Measurements from ENCODE around the gene VPS8. TPM values are rescaled to one million over a fixed set of nuclear protein-coding genes. Genes with fewer than 3 reads are reported as not detected.

Gene VPS8
- total and polyA plus RNA-seq, 4 donors = 4.2 to 34.9 (median 22.9) TPM

DNA sequence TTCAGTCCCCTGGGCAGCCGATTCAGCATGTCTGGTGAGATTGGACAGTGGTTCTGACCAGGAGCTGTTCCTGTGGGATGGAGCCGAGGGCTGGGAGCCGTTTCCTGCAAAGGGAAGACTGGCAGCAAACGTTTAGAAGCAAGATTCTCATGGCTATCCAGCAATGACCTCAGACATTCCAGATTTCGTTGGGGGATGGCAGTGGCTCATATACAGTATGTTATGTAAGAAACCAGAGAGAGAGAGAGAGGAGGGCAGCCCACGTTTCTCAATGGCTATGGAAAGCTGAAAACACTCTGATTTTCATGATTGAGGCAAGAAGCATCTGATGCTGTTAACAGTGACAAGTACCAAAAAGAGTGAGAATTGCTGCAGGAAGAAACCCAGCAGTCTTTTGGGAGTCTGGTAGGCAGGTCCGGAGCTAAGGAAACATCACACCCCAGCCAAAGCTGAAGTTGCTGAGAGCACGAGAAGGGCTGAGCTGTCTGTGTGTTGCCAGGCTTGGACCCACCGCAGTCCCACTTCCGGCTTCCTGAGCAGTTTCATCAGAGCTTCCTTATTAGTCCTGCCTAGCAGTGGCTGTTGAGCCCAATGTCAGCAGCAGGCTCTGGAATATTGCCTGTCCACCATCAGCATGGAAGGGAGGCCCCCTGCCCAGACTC is 25.6 kb upstream of the VPS8 start:
- H3K27me3 ChIP-seq (ENCODE audit: control insufficient read depth in 4 of 4, insufficient read depth in 4 of 4, low read length in 3 of 4) = no peaks in the 10 kb centered on the region
- no peak for DNase-seq (ENCODE audit: low spot score)
- no peaks in the 10 kb centered on the region for H3K36me3 ChIP-seq (ENCODE audit: control insufficient read depth in 4 of 4, insufficient read depth in 3 of 4, low read depth in 1 of 4, low read length in 3 of 4)

GRCh38 chr3:184788751-184789150 is 23.2 kb upstream of the VPS8 start:
- WGBS = 89% methylated on average over 4 of the region's 4 CpGs
- no peak for TF ChIP-seq FOXA1 (IDR thresholded peaks at IDR 0.05)
- TF ChIP-seq, protein P1, sequence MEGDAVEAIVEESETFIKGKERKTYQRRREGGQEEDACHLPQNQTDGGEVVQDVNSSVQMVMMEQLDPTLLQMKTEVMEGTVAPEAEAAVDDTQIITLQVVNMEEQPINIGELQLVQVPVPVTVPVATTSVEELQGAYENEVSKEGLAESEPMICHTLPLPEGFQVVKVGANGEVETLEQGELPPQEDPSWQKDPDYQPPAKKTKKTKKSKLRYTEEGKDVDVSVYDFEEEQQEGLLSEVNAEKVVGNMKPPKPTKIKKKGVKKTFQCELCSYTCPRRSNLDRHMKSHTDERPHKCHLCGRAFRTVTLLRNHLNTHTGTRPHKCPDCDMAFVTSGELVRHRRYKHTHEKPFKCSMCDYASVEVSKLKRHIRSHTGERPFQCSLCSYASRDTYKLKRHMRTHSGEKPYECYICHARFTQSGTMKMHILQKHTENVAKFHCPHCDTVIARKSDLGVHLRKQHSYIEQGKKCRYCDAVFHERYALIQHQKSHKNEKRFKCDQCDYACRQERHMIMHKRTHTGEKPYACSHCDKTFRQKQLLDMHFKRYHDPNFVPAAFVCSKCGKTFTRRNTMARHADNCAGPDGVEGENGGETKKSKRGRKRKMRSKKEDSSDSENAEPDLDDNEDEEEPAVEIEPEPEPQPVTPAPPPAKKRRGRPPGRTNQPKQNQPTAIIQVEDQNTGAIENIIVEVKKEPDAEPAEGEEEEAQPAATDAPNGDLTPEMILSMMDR (IDR thresholded peaks at IDR 0.05; ENCODE audit: low read depth, low read length, missing input control) = no peak
- no peak for TF ChIP-seq HNF4G (IDR thresholded peaks at IDR 0.05)
- TF ChIP-seq SP1 (IDR thresholded peaks at IDR 0.05) = no peak
- TF ChIP-seq TAF1 (conservative IDR thresholded peaks at IDR 0.05) = no peak
- TF ChIP-seq, protein P2, sequence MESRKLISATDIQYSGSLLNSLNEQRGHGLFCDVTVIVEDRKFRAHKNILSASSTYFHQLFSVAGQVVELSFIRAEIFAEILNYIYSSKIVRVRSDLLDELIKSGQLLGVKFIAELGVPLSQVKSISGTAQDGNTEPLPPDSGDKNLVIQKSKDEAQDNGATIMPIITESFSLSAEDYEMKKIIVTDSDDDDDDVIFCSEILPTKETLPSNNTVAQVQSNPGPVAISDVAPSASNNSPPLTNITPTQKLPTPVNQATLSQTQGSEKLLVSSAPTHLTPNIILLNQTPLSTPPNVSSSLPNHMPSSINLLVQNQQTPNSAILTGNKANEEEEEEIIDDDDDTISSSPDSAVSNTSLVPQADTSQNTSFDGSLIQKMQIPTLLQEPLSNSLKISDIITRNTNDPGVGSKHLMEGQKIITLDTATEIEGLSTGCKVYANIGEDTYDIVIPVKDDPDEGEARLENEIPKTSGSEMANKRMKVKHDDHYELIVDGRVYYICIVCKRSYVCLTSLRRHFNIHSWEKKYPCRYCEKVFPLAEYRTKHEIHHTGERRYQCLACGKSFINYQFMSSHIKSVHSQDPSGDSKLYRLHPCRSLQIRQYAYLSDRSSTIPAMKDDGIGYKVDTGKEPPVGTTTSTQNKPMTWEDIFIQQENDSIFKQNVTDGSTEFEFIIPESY (IDR thresholded peaks at IDR 0.05) = no peak
- no peak for TF ChIP-seq JUND (IDR thresholded peaks at IDR 0.05)
- TF ChIP-seq, protein P3, sequence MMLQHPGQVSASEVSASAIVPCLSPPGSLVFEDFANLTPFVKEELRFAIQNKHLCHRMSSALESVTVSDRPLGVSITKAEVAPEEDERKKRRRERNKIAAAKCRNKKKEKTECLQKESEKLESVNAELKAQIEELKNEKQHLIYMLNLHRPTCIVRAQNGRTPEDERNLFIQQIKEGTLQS (IDR thresholded peaks at IDR 0.05) = no peak
- no peak for TF ChIP-seq NR2F2 (IDR thresholded peaks at IDR 0.05)
- TF ChIP-seq, protein P4, sequence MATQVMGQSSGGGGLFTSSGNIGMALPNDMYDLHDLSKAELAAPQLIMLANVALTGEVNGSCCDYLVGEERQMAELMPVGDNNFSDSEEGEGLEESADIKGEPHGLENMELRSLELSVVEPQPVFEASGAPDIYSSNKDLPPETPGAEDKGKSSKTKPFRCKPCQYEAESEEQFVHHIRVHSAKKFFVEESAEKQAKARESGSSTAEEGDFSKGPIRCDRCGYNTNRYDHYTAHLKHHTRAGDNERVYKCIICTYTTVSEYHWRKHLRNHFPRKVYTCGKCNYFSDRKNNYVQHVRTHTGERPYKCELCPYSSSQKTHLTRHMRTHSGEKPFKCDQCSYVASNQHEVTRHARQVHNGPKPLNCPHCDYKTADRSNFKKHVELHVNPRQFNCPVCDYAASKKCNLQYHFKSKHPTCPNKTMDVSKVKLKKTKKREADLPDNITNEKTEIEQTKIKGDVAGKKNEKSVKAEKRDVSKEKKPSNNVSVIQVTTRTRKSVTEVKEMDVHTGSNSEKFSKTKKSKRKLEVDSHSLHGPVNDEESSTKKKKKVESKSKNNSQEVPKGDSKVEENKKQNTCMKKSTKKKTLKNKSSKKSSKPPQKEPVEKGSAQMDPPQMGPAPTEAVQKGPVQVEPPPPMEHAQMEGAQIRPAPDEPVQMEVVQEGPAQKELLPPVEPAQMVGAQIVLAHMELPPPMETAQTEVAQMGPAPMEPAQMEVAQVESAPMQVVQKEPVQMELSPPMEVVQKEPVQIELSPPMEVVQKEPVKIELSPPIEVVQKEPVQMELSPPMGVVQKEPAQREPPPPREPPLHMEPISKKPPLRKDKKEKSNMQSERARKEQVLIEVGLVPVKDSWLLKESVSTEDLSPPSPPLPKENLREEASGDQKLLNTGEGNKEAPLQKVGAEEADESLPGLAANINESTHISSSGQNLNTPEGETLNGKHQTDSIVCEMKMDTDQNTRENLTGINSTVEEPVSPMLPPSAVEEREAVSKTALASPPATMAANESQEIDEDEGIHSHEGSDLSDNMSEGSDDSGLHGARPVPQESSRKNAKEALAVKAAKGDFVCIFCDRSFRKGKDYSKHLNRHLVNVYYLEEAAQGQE (IDR thresholded peaks at IDR 0.05) = no peak
- no peak for TF ChIP-seq YY1 (IDR thresholded peaks at IDR 0.05)
- no peak for TF ChIP-seq RAD21 (IDR thresholded peaks at IDR 0.05)
- no peak for TF ChIP-seq RXRA (IDR thresholded peaks at IDR 0.05)
- TF ChIP-seq EGR1 (IDR thresholded peaks at IDR 0.05; ENCODE audit: low read depth in 2 of 2) = no peak

More for the DNA sequence above, 25.6 kb upstream of the VPS8 start:
- Histone ChIP-seq H3K4me1 (ENCODE audit: control insufficient read depth in 4 of 4, insufficient read depth in 4 of 4, low read length in 3 of 4) (no peaks in the 10 kb centered on the region), H3K9ac (ENCODE audit: low read depth in 1 of 2, low read length in 2 of 2) (no peak overlapping the region), H3K27ac (ENCODE audit: low read depth in 1 of 2, low read length in 2 of 2) (no peak overlapping the region), H3K9me3 (ENCODE audit: control insufficient read depth in 4 of 4, low read length in 3 of 4) (no peaks in the 10 kb centered on the region), H3K4me3 (ENCODE audit: low read depth in 1 of 3, low read length in 3 of 3) (no peak overlapping the region)
- 30% methylated on average over 10 of the region's 10 CpGs for WGBS
- no peak for TF ChIP-seq FOXA2 (IDR thresholded peaks at IDR 0.05)
- TF ChIP-seq SP1 (IDR thresholded peaks at IDR 0.05) = no peak
- TF ChIP-seq EGR1 (IDR thresholded peaks at IDR 0.05; ENCODE audit: low read depth in 2 of 2) = no peak
- TF ChIP-seq, protein P1 (IDR thresholded peaks at IDR 0.05; ENCODE audit: low read depth, low read length, missing input control) = no peak
- TF ChIP-seq, protein P2 (IDR thresholded peaks at IDR 0.05) = no peak
- TF ChIP-seq, protein P3 (IDR thresholded peaks at IDR 0.05) = no peak
- TF ChIP-seq FOXA1 (IDR thresholded peaks at IDR 0.05) = no peak
- TF ChIP-seq RAD21 (IDR thresholded peaks at IDR 0.05) = no peak
- no peak for TF ChIP-seq NR2F2 (IDR thresholded peaks at IDR 0.05)

More at GRCh38 chr3:184788751-184789150, 23.2 kb upstream of the VPS8 start:
- H3K9me3 ChIP-seq (ENCODE audit: control insufficient read depth in 4 of 4, low read length in 3 of 4) = no peaks in the 10 kb centered on the region
- no peak for DNase-seq (ENCODE audit: low spot score)
- H3K27me3 ChIP-seq (ENCODE audit: control insufficient read depth in 4 of 4, insufficient read depth in 4 of 4, low read length in 3 of 4) = no peaks in the 10 kb centered on the region
- no peak overlapping the region for H3K9ac ChIP-seq (ENCODE audit: low read depth in 1 of 2, low read length in 2 of 2)
- H3K4me3 ChIP-seq (ENCODE audit: low read depth in 1 of 3, low read length in 3 of 3) = no peak overlapping the region
- H3K36me3 ChIP-seq (ENCODE audit: control insufficient read depth in 4 of 4, insufficient read depth in 3 of 4, low read depth in 1 of 4, low read length in 3 of 4) = no peaks in the 10 kb centered on the region
- no peak overlapping the region for H3K27ac ChIP-seq (ENCODE audit: low read depth in 1 of 2, low read length in 2 of 2)
- no peaks in the 10 kb centered on the region for H3K4me1 ChIP-seq (ENCODE audit: control insufficient read depth in 4 of 4, insufficient read depth in 4 of 4, low read length in 3 of 4)

Measured in liver (tissue), 9 donors.